Ammon's horn (tissue), 1 donor: ENCODE results near the gene AKAP13.
"Not testable (repeated sequence)": the region's sequence is repeated elsewhere in the genome, so short reads cannot be mapped to it uniquely, and the experiment has no call there.

ENCODE experiments used
- DNase-seq: peaks from one replicate; pipeline ENCODE4 v3.0.0-alpha.2; 2016; ENCODE audit warnings: low spot score

Gene AKAP13

DNA sequence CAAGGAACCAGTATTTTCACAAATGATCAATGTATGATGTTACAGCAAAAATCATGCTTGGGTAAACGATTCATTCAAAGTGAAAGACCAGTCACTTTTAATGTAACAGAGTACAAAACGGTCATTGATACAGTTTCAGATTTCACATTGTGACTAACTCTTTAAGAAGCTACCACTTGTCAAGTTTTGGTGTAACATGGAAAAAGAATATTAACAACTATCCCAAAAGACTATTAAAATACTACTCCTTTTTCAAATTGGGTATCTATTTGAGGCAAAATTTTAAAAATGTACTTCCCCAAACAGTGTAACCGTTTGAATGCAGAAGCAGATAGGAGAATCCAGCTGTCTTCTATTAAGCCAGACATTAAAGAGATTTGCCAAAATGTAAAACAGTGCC lies 31.7 kb downstream of the AKAP13 start:
- no peak for DNase-seq

DNA sequence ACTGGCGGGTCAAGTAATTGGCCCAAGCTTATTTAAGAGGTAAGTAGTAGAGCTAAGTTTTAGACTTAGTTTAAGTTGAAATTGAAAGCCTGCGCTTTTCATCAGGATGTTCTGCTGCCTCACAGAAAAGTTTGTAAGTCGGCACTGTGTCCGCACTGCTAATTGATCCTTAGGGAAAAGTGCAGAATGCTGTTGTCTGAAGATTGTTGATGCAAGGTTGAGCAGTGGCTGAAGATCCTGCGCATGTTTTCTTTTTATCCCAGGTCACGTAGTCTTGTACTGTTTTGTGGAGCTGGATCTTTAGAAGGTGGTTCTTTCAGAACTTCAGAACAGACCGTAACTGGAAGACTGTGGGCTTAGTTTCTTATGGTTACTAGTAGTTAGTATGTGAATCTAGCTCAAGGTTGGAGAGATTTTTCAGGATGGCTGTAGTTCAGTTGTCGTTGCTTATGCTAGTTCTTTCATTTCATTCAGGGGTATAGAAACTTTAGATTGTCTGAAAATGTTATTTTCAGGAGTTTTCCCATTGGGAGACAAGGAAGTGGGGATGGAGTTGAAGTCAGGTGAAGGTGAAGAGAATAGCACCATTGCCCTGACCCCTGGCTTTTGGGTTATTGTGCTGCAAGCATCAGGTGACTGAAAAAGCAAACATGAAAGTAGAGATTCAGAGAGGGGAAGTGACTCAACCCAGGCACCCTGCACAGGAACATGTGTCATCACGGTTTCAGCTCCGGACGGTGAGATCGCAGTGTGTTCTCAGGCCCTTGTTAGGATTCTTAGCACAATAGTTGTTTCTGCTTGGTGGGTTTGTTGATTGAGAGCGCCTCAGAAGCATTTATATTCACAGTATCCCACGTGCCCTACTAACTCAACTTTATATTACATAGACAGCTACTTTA lies 32.8 kb downstream of the AKAP13 start:
- DNase-seq: peak; percentile 54

DNA sequence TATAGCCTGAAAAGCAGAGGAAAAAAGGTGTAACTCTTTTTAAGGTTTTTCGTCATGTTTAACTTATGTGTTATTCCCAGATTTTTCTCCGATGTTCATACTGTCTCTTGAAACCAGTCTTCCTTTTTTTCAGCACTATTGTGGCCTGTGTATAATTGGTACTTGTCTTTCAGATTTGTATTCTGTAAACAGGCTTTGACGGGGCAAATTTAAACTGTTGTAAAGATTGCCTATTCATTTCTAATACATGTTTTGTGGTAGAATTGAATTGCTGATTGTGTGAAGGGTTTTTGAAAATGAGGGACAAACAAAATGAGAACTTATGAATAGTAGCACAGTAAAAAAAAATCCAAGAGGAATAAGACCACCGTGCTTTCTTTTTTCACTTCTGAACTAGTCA lies 33.6 kb downstream of the AKAP13 start:
- no peak for DNase-seq

DNA sequence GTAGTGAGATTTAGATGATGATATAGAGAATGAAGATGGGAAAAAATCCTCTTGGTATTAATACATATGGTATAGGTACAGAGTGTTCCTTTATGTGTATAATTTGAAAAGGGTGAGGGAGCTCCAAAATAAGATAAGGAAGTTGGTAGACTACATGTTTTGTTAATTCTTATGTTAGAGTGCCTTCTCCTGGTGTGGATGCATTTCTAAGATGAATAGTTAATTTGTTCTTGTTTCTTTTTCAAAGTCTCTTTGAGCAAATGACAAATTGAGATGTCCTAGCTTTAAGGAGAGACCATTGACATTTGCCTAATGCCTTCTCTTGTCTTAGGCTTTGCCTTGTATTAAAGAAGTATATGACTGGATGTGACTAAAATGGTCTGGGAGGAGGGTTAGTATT lies 34.1 kb downstream of the AKAP13 start:
- peak; percentile 19 for DNase-seq

DNA sequence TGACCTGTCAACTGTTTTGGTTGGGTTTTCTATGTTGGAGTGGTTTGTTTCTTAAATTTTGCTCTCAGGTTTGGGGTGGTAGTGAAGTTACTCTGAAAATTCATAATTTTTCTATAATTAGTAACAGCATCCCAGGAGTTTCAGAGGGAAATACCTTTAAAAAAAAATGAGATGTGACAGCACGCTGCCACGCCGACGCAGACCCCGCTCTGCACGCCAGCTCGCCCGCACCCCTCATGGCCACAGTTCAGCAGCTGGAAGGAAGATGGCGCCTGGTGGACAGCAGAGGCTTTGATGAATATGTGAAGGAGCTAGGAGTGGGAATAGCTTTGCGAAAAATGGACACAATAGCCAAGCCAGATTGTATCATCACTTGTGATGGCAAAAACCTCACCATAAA lies 34.6 kb downstream of the AKAP13 start:
- DNase-seq: no peak

DNA sequence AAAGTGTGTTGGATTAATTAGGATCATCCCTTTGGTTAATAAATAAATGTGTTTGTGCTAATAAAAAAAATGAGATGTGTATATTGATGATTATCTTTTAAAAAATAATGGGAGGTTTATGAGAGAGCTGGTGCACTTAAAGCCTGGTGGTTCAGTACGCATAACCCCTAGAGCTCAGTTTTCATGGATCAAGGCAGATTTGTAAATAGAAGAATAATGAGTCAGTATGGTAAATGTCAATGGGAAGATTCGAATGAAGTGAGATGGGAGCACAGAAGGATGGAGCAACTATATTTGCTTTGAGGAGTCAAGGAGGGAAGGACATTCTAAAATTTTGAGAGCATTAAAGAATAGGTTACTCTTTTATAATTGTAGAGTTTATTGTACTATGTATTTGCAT lies 35.4 kb downstream of the AKAP13 start:
- no peak for DNase-seq

DNA sequence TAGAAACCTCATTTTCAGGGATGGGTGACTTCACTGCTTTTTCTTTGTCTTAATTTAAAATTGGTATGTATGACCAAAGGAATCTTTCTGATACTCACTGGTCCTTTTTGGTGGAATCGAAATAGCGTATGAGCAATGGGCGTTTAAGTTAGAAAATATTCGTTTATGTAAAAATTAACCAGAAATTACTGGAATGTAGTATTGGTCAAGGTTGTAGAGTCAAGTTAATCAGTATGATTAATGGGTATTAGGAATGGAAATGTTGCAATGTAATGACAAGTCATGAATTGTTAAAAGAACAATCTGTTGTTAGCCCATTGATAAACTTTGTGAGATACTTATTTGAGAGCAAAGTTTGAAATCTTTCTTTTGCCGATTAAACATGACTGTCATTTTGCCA lies 36.9 kb downstream of the AKAP13 start:
- no peak for DNase-seq

DNA sequence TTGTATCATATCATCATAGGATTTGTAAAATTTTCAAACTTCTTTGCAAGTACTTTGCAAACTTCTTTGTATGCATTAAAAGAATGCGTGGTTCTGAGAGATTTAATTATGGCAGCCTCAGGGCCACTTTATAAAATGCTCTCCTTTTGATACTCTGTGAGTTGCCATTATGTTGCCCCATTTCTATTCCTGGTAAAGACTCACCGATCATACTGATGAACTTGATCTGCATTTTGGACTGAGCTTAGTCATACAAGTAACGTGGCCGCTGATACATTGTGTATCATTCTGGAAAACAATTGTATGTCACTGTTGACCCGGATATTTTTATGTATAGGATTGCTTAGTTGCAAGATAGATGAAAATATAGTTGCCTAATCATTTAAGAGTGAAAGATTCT lies 38.8 kb downstream of the AKAP13 start:
- no peak for DNase-seq

DNA sequence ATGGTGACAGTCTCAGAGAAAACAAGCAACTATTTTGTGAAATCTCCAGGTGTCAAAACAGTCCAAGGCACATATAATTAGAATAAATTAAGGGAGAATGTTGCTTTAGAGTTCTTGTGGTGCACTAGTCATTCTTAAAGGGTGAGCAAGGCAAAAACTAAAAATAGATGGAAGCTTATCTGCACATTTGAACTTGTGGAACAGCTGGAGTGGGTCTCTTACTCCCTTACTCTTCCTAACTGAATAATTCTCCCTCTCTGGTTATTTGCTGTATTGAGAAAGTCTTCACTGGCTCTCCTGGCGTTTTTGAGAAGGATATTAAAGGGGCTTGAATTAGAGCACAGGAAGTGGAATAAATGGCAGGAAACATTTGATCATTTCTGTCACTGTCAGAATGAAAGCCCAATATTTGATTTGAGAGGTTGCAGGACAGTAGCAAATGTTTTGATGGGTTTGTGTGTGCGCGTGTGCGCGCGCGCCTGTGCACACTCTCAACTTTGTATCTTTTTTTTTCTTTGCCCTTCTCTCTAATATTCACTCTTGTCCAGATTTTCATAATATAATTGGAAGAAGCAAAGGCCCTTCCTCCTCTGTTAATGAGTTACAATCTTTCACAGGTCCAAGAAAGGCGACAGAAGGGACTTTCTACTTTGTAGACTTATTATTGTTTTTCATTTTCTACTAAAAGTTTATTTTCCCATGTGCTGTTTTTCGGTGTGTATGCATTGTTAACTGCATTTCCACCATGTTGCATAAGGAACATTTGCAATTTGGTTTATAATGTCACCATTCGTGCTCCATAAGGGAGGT lies 40.9 kb downstream of the AKAP13 start:
- DNase-seq: no peak

DNA sequence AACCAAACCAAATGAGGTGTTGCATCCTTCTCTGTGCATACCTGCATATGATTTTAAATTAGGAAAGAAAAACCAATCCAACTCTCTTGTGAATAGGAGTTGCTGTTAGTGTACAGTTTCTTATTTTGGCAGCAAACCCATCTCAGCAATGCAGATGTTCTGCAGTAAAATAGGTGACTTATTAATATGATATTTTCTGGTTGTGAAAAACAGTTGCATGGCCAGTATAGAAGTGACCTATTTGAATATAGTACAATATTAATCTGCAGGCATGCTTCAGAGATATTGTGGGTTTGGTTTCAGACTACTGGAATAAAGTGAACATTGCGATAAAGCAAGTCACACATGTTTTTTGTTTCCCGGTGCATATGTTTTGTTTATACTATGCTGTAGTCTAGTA lies 42.2 kb downstream of the AKAP13 start:
- DNase-seq: no peak

DNA sequence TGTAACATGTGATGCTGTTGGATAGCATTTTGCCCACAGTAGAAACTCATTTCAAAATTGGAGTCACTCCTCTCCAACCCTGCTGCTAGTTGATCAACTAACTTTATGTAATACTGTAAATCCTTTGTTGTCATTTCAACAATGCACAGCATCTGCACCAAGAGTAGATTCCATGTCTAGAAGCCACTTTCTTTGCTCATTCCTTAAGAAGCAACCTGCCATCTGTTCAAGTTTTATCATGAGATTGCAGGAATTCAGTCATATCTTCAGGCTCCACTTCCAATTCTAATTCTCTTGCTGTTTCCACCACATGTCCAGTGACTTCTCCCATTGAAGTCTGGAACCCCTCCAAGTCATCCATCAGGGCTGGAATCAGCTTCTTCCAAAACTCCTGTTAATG lies 42.9 kb downstream of the AKAP13 start:
- no peak for DNase-seq

DNA sequence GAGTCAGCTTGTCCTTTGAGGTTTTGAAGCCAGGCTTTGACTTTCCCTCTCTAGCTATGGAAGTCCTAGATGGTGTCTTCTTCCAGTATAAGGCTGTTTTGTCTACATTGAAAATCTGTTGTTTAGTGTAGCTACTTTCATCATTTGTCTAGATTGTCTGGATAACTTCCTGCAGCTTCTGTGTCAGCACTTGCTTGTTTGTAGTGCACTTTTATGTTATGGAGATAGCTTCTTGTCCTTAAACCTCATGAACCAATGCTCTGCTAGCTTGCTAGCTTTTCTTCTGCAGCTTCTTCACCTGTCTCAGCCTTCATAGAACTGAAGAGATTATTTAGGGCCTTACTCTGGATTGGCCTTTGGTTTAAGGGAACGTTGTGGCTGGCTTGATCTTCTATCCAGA lies 43.8 kb downstream of the AKAP13 start:
- DNase-seq: no peak

DNA sequence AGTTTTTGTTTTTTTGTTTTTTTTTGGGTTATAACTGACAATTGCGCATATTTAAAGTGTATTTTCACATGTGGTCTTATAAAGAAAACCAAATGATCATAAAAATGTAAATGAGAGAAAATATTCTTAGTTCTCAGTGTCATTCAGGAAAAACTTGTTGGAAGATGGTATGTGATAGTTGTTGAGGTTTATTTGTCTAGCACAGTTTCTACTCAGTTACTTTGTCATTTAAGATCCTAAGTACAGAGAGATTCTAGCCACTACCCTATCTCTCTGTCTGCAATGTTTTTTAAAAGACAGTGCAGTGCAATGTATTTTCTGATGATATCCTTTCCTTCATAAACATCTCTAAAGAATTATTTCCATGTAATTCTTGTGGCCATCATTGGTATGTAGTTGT lies 46.1 kb downstream of the AKAP13 start:
- DNase-seq: no peak

DNA sequence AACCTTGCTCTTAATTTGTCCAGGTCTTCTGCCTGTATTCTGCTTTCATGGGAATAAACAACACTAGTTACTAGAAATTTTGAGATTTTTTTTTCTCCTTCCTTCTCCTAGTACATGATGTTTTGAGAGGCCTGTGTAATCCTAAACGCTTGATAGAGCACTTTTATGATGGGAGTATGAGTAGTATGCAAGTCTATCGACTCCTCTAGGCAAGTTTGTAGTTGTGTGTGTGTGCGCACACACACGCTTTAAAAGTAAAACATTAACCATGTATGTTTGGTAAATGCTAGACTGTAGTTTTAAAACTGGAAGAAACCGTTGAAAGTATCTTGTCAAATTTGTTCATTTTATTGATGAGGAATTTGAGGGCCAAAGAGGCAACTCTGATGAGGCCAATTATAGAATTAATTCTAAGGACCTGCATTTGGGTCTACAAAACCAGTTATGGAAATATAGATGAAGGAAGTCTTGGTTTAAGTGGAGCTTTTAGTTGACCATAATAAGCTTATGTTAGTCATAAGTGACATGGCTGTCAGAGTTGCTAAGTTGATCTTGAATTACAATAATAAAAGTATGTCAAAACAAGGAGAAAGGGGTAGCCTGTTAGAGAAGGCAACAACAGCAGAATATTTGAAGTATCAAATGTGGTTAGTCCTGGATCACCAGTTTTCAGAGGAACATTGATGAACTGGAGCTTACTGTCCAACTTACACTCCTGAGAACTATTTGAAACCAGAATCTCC lies 47.1 kb downstream of the AKAP13 start:
- DNase-seq: no peak

DNA sequence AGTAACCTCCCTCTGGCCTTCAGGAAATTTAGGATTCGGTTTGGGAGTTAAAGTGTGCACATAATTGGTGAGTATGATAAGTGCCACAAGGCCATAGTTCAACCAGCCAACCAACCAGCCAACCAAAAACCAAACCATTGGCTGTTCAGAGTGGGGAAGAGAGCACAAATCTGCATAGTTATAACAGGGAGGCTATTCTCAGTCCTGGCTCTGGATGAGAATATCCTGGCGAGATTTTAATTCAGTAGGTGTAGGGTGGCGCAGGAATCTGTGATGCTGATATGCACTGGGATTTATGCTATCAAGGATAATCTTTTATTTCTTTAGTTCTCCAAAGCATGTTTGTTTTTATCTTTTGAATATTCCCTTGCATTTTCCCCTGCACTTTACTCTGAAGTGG lies 49.1 kb downstream of the AKAP13 start:
- no peak for DNase-seq

DNA sequence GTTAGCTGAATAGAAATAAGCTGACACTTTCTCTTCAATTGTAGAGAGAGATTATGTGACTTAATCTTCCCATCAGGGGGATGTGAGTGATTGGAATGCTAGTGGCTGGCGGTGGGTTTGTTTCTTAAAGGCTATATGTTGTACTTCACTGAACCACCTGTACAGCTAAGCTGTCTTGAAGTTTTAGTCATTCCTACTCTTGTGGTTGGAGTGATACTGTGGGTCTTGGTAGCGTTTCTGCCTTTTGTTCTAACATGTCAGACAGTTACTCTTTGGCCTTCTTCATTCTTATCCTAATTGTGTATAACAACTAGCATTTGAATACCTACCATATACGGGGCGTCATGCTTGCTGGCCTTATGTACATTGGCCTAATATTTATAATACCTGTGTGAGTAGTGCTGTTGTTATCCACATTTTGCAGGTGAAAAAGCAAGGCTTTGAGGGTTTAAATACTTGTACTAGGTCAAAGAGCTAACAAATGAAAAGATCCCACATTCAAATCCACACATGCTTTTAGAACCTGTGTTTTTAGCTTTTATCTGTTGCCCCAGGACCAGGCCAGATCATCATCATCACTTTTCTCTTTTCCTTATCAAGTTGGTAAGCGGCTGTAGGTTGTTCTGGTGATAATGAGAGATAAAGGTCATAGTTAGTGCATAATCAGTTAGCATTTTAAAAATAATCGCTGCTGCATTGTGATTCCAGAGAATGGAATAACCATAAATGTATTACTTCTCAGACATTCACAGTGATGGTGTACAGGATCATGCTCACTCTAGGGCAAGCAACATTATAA lies 50.2 kb downstream of the AKAP13 start:
- DNase-seq: no peak

DNA sequence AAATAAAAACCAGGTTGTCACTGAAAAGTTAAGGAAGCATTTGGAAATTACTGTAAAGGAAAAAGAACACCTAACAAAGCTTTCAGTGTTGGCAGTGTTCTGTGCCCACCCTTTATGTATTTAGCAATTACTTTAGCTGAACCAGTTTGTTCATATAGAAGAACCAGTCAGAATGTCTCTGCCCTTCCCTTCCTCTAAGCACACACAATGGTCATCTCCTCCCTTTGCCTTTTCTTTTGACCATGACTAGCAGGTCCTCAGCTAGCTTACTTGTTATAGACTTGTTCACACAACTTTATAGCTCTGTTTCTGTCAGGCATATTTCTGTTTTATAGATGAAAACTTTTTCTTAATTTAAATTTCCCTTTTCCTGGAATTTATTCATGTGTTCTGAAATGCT lies 59.6 kb downstream of the AKAP13 start:
- DNase-seq: no peak

DNA sequence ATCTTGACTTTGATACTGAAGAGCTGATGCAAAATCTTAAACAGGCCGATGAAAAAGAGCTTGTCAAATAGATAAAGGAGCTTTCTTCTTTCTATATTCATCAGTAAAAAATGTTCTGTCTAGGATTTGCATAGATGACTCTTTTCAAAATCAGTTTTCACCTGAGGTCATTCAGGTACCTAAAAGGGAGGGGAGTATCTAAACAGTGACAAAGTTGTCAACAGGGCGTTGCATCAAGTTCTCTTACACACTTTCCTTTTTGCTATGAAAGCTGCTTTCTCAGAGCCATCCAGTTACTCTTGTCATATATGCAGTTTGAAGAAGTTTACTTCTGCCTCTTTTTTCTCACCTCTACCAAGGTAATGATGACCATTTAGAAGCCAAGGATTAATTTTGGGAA lies 60.0 kb downstream of the AKAP13 start:
- no peak for DNase-seq

DNA sequence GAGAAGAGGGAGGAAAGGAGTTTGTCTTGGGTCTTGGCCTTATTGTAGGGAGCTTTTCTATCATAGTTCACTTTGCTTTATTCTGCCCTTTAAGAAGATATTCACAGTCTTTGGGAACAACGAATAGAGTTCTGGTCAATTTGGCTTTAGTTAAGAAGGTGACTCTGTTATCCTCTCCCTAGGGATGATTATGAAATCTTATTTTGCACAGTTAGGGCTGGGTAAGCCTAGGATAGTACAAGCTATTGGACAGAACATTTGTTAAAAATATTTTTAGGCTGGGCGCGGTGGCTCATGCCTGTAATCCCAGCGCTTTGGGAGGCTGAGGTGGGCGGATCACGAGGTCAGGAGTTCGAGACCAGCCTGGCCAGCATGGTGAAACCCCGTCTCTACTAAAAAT lies 61.5 kb downstream of the AKAP13 start:
- not testable (repeated sequence) for DNase-seq

DNA sequence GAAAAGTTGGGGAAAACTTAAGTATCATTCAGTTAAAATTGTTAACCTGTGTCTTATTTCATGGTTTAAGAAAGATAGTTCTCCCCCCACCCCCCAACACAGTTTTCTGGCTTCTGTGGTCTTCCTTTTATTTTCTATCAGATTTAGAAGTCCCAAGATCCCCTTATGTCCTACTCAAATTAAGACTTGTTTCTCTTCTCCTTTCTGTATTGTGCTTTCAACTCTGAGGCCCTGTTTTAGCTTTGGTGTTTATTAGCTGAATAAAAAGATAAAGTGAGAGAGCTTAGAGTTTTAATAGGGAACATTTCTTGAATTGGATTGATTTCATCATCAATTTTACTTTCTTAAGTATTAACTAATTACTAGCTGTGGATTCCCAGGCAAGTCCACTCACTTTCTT lies 62.6 kb downstream of the AKAP13 start:
- DNase-seq: no peak

DNA sequence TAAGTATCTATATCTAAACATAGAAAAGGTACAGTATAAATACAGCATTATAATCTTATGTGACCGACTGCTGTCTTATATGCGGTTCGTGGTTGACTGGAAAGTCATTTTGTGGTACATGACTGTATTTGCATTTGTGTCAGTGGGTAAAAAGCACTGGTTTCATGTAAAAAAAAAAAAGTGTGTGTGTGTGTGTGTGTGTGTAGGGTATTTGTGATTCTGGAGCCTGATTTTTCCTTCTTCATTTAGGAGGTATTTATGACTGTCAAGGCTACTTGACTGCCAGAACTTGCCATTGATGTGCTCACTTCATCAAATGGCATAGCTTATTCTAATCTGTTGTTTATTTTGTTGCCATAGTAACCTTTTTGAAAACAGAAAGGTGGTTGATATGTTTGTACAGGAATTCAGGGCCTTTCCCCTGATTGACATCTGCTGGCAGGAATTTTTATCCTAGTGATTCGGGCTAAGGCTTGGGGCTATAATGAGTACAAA lies 63.2 kb downstream of the AKAP13 start:
- no peak for DNase-seq
